NOMO-1 (cell line): ENCODE results near the gene TIA1.
"Not testable (repeated sequence)": the region's sequence is repeated elsewhere in the genome, so short reads cannot be mapped to it uniquely, and the experiment has no call there.

Experiments
- DNase-seq, 2 experiments: peaks; one replicate each; lab custom pipeline; 2025; ENCODE audit not compliant: unreplicated experiment in 2 of 2; lab: John Stamatoyannopoulos, UW

TIA1 gene

DNA sequence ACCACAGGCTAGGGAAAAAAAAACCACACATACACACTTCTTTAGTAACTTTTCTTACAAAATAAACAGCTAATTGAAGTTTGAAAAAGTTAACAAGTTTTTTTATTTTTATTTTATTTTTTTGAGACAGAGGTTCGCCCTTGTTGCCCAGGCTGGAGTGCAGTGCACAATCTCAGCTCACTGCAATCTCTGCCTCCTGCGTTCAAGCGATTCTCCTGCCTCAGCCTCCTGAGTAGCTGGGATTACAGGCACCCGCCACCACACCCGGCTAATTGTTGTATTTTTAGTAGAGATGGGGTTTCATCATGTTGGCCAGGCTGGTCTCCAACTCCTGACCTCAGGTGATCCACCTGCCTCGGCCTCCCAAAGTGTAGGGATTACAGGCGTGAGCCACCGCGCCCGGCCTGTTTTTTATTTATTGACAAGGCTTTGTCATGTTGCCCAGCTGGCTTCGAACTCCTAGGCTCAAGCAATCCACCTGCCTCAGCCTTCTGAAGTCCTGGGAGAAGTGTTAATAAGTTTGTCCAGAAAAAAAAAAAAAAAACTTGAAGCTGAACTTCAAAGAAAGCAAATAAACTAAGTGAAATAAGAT lies 78.7 kb downstream of the TIA1 start:
- DNase-seq = not testable (repeated sequence)

DNA sequence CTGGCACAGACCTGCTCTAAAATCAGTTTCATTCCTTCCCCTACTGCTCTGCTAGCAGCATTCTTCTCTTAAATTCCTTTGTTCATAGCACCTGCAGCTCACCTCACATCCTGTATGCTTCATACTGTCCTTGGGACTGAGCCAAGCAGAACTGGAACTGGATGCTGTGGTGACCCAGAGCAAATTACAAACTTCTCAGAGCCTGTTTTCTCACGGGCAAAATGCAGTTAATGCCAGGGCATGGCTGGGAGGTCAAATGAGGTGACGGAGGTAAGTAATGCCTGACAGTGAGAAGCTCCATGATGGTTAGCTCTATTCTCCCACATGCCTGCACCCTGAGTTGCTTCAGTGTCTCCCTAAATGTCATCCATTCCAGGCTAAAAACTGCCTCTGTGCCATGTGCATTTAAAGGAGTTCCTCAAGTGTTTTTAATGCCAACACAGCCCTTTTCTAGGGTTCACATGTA lies 87.3 kb downstream of the TIA1 start:
- no peak for DNase-seq

DNA sequence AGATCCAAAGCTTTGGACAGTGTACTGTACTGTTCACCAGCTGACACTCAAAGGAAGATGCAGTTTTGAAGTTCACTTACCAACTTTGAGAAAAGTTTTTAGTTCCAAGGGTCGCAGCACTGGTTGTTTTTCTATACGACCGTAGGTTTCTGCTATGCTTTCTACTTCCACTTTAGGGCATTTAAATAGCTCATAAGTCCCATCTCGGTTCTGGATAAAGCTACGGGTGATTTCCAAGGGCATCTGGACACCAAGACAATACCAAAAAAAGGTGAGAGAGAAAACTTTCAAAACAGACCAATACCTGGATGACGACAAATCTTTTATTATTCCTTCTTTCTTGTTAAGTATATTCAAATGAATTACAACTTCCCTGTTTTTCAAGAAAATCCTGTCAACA lies 87.9 kb downstream of the TIA1 start:
- DNase-seq = no peak
